ENCODE results near the gene OR8D4. TPM values are rescaled to one million over a fixed set of nuclear protein-coding genes. Genes with fewer than 3 reads are reported as not detected.
"Not testable (repeated sequence)": the region's sequence is repeated elsewhere in the genome, so short reads cannot be mapped to it uniquely, and the experiment has no call there.

OR8D4 gene
- total RNA-seq, result not detected

DNA sequence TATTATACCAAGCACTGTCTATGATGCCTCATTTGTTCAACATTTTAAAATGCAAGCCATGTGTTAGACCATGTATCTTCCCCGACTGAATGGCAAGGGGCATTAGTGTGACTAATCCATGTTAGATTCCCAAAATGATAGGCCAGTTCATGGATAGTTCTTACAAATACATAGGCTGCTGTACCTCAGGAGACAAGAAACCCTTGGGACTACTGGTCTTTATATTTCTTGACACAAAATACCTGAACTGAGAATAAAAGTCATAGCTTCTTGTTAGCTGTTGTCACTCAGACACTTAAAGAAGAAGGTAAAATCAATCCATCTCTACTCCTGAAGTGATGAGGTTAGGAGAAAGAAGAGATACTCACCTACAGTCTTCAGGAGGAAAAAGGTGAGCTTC, at the start of gene OR8D4:
Gene OR8D4, plus strand, starts transcription at position 301 of the 400 bp plus-strand sequence. CDS start 4,265 bp downstream, outside the sequence.
- intact Hi-C loops (cut with DNase I), result no loop called here
- ATAC-seq (no peak), DNase-seq (ENCODE audit: low spot score) (no peak)

DNA sequence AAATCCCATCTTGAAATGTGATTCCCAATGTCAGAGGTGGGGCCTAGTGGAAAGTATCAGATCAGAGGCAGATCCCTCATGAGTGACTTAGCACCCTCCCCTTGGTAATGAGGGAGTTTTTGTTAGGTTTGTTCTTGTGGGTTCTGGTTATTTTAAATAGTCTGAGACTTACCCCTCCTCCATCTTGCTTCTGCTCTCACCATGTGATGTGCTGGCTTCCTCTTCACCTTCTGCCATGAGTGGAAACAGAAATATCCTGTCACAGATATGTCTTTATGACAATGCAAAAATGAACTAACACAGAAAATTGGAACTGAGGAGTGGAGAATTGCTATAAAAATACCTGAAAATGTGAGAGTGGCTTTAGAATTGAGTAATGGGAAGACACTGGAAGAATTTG, 49.6 kb upstream of the OR8D4 start:
- ATAC-seq, result no peak
- intact Hi-C loops (cut with DNase I), result no loop called here
- DNase-seq (ENCODE audit: low spot score), result no peak

DNA sequence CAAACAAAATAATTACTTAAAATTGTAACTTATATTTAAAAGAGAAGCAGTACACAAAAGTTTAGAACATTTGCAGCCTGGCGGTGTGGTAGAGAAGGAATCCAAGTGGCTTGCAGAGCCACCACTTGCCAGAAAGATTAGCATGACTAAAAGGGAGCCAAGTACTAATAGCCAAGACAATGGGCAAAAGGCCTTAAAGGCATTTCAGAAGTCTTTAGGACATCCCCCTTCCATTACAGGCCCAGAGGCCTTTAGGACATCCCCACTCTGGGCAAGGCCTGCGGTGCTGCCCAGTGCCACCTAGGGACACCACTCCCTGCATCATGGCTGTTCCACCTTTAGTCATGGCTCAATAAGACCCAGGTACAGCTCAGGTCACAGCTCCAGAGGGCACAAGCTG, 48.9 kb upstream of the OR8D4 start:
- DNase-seq (ENCODE audit: low spot score) (no peak), ATAC-seq (no peak)
- intact Hi-C loops (cut with DNase I), result no loop called here

DNA sequence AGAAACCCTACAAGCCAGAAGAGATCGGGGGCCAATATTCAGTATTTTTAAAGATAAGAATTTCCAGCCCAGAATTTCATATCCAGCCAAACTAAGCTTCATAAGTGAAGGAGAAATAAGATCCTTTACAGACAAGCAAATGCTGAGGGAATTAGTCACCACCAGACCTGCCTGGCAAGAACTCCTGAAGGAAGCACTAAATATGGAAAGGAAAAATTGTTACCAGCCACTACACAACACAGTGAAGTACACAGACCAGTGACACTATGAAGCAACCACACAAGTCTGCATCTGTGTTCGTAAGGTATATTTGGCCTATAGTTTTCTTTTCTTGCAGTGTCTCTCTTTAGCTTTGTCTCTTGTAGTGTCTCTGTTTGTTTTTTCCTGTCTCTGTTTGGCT, 45.5 kb upstream of the OR8D4 start:
- DNase-seq (ENCODE audit: low spot score), result no peak
- ATAC-seq, result no peak
- intact Hi-C loops (cut with DNase I), result no loop called here

DNA sequence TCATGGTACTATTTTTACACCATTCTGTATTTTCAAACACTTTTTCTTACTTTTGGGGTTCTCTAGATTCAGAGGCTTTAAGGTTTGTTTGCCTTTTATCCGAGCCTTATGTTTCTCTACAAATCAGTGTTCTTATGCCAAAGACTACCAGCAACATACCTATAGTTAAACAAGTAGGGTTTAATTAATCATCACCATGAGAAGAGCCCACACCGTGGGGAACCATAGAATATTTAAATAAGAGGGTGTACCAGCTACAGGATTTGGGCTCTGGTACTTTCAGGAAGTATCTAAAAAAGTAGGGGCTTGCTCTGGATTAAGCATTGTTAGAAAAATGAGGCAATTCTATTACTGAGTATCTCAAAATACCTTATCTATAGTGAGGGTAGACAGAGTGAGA, 42.2 kb upstream of the OR8D4 start:
- intact Hi-C loops (cut with DNase I), result no loop called here
- ATAC-seq (no peak), DNase-seq (ENCODE audit: low spot score) (no peak)

DNA sequence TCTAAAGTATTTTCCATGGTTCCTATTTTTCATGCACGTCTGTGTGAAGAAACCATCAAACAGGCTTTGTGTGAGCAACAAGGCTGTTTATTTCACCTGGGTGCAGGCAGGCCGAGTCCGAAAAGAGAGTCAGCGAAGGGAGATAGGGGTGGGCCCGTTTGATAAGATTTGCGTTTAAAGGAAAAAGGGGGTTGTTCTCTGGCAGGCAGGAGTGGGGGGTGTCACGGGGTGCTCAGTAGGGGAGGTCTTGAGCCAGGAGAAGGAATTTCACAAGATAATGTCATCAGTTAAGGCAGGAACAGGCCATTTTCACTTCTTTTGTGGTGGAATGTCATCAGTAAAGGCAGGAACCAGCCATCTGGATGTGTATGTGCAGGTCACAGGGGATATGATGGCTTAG, 36.7 kb upstream of the OR8D4 start:
- ATAC-seq; intact Hi-C loops (cut with DNase I); DNase-seq (ENCODE audit: low spot score): not testable (repeated sequence)

DNA sequence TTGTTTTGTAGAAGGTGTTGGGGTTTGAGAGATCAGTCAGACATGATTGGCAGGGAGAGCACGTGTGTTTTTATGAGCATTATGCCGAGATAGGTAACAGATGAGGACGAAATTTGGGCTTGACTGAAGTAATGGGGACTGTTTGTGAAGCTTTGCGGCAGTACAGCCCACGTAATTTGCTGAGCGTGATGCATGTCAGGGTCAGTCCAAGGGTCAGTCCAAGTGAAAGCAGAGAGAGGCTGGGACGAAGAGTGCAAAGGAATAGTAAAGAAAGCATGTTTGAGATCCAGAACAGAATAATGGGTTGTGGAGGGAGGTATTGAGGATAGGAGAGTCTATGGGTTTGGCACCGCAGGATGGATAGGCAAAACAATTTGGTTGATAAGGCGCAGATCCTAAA, 34.2 kb upstream of the OR8D4 start:
- ATAC-seq; intact Hi-C loops (cut with DNase I); DNase-seq (ENCODE audit: low spot score): not testable (repeated sequence)

DNA sequence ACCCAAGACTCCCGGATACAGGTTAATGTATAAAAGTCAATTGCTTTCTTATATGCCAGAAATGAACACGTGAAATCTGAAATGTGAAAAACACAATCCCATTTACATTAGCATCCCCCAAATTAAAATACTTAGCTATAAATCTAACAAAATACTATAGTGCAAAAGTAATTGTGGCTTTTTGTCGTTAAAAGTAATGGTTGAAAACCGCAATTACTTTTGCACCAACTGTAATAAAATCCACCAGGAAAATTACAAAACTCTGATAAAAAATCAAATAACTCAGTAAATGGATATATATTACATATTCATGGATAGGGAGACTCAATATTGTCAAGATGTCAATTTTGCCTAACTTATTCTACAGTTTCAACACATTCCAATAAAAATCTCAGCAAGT, 21.1 kb upstream of the OR8D4 start:
- DNase-seq (ENCODE audit: low spot score) (no peak), ATAC-seq (no peak)
- intact Hi-C loops (cut with DNase I), result no loop called here

DNA sequence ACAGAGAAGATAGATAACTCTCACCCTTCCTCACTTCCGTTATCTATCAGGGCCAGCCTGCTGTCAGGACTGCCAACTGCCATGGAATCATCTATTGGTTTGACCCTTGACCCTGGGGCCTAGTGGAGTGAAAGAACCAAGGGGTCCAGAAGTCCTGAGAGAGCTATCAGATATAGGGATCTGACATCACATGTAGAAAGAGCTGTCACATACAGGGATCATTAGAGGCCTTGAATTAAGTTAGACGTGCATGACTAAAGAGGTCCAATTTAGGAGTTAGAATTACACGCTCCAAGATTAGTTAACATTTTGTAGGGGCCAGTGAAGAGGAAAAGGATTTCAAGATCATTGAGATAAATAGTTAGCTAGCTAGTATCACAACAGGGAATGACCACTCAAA, 16.4 kb upstream of the OR8D4 start, which contains the start of gene TMEM225:
Gene TMEM225, minus strand, starts transcription at position 101 of the 400 bp plus-strand sequence. CDS start 245 bp downstream, outside the sequence.
- intact Hi-C loops (cut with DNase I), result no loop called here
- ATAC-seq, result no peak
- no peak for DNase-seq (ENCODE audit: low spot score)

- intact Hi-C loops (cut with DNase I), result no loop called here
- no peak for DNase-seq (ENCODE audit: low spot score)
- no peak for ATAC-seq
Observed at GRCh38 chr11:123892031-123892430, 9.9 kb upstream of the OR8D4 start.

- ATAC-seq (no peak), DNase-seq (ENCODE audit: low spot score) (no peak)
- intact Hi-C loops (cut with DNase I), result no loop called here
Observed at GRCh38 chr11:123899792-123900191, 2.2 kb upstream of the OR8D4 start.

GRCh38 chr11:123903932-123904331, 2.0 kb downstream of the OR8D4 start:
- intact Hi-C loops (cut with DNase I), result no loop called here
- DNase-seq (ENCODE audit: low spot score), result no peak
- no peak for ATAC-seq

DNA sequence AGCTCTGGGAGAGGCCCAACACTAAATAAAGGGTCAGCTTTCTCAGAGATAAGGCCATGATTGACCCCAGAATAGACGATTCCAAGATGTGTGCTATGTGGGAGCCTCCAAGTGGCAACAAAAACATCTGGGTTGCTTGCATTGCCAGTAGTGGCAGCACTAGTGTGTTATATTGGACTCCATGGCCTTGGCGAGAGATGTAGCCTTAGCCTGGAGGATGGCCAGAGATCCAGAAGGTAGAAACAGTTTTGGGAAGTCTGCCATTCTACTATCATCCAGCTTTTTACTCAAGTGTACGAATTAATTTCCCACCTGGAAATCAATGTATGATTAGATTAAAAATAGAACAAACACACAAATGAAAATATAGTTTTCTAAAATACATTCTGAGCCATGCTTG, 3.0 kb downstream of the OR8D4 start:
- DNase-seq (ENCODE audit: low spot score) (no peak), ATAC-seq (no peak)
- intact Hi-C loops (cut with DNase I), result no loop called here

- intact Hi-C loops (cut with DNase I), result no loop called here
- no peak for DNase-seq (ENCODE audit: low spot score)
- no peak for ATAC-seq
Observed at GRCh38 chr11:123905826-123906225, 3.9 kb downstream of the OR8D4 start.

DNA sequence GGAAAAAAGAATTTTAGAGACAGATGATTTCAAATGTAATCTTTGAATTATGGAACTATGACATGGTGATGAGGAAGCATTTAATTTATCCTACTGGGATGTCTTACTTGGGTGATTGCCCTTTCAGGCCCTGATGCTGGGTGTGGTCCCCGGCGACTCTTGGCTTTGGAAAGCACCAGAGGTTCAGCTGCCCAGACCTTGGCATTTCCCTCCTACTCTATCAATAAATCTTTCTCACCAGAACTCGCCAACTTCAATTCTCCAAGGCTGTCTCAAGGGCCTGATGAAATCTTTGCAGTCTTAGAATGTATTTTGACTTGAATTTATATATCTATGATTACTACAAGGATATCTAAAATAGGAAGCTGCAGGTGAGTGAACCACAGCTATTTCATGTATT, 19.0 kb downstream of the OR8D4 start:
- DNase-seq (ENCODE audit: low spot score) (no peak), ATAC-seq (no peak)
- intact Hi-C loops (cut with DNase I), result no loop called here

- intact Hi-C loops (cut with DNase I), result no loop called here
- DNase-seq (ENCODE audit: low spot score) (no peak), ATAC-seq (no peak)
Observed at GRCh38 chr11:123924027-123924426, 22.1 kb downstream of the OR8D4 start.

GRCh38 chr11:123939317-123939716, 37.4 kb downstream of the OR8D4 start, which contains the start of gene OR4D5:
Gene OR4D5, plus strand, starts transcription at chr11:123939617. Its CDS starts 0 bp downstream, at chr11:123939617.
- intact Hi-C loops (cut with DNase I), result no loop called here
- ATAC-seq (no peak), DNase-seq (ENCODE audit: low spot score) (no peak)

DNA sequence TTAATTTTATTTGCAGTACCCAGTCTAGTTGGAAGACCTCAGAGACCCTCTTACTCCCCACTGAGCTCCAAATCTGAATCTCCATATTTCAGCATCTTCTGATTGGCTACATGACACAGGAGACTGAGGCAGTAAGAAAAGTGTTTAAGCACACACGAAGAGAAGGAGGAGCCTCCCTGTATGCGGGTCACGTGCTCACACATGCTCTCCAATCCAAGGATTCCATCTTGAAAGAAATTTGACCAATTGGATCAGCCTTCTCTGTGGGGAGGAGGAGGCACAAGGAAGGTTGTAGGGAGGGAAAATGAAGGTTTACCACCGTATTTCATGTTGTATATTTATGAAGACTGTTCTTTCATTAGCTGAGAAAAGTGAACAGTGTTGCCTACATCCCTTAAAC, 40.4 kb downstream of the OR8D4 start:
- DNase-seq (ENCODE audit: low spot score), result no peak
- intact Hi-C loops (cut with DNase I), result no loop called here

DNA sequence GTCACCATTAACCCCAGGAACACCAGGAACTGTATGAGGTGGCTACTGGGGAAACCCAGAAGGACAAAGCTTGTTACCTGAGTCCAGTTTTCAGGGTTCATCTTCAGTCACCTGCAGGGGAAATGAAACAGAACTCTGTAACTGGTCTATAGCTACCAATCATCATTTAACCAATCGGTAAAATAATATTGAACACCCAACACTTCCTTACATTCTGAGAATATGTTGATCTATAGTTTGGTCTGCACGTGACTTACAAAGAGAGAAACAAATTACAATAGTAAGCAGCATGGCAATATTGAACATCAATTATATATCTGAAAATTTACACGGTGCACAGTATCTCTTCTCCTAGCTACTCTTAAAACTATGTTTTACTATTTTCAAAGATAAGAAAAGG, 41.8 kb downstream of the OR8D4 start, which contains the start of gene OR6T1:
Gene OR6T1, minus strand, starts transcription at position 101 of the 400 bp plus-strand sequence. Its CDS starts 0 bp downstream, at position 101.
- intact Hi-C loops (cut with DNase I), result no loop called here
- DNase-seq (ENCODE audit: low spot score), result no peak

More for the DNA sequence above, 40.4 kb downstream of the OR8D4 start:
- no peak for ATAC-seq

DNA sequence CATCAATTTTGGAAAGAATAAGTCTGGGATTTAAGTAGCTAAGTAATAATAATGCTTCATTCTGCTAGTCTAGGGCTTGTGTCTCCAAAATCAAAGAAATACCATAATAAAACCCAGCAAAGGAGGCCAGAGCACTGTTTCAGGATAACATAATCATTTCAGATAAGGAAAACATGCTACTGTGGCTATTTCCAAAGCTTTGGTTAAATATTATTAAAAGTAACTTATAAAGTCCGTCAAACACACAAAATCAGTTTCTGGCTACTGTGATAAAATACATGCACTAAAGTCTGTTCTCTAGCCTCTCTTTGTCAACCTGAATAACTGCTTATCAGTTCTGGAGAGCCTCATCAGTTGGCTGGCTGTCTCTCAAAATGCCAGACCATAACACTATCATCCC, 43.2 kb downstream of the OR8D4 start:
- no peak for DNase-seq (ENCODE audit: low spot score)
- intact Hi-C loops (cut with DNase I), result no loop called here

More for the DNA sequence above, 41.8 kb downstream of the OR8D4 start, which contains the start of gene OR6T1:
- no peak for ATAC-seq

DNA sequence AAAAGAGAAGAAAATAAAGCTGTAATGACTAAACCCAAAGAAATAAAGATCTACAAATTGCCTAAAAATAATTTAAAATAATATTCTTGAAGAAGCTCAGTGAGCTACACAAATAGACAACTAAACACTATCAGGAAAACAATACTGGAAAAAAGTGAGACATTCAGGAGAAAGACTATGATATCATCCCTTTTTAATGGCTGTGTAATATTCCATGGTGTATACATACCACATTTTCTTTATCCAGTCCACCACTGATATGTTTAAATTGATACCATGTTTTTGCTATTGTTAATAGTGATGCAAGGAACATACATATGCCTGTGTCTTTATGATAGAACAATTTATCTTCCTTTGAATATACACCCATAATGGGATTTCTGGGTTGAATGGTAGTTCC, 54.8 kb downstream of the OR8D4 start:
- DNase-seq (ENCODE audit: low spot score) (no peak), ATAC-seq (no peak)
- intact Hi-C loops (cut with DNase I), result no loop called here

More for the DNA sequence above, 43.2 kb downstream of the OR8D4 start:
- no peak for ATAC-seq

Data from sciatic nerve (tissue), 2 donors.